ENCODE data around the gene PPP1R12B. TPM values are rescaled to one million over a fixed set of nuclear protein-coding genes. Genes with fewer than 3 reads are reported as not detected.
"Not testable (repeated sequence)": the region's sequence is repeated elsewhere in the genome, so short reads cannot be mapped to it uniquely, and the experiment has no call there.

The PPP1R12B gene
- total RNA-seq, 2 donors from 2014 or later, result 21.5 to 28.6 TPM

DNA sequence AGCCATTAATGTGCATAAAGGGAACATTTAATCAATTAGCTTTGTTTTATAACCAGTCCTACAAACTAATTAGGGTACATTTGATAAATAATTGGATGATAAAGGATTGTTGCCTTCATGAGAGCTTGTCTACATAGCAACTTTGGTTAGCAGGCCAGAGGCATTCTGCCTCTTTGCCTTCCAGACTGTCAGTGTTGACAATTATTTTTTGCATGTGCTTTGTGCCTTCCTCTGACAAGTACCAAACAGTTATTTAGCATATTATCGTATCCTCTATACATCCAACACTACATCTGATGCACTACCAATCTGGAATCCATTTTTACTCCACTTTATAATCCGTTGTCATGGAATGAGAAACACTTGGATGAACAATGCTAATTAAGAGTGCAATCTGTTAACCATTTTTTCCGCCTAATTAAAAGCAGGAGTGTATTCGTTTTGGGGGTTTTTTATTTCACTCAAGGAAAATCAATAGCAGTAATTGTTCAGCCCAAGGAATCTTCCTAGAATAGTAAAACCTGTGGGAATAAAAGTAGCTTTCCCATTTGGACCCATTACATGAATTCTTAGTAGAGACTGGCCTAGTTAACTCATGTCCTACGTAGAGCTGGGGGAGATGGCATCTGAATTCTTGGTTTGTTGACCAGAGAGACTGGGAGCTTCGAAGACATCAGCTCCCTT, 196.4 kb downstream of the PPP1R12B start:
- DNase-seq (ENCODE audit: low spot score in 2 of 2); H3K27ac Mint-ChIP-seq; ATAC-seq; H3K9me3 Mint-ChIP-seq; H3K36me3 Mint-ChIP-seq: not testable (repeated sequence)

DNA sequence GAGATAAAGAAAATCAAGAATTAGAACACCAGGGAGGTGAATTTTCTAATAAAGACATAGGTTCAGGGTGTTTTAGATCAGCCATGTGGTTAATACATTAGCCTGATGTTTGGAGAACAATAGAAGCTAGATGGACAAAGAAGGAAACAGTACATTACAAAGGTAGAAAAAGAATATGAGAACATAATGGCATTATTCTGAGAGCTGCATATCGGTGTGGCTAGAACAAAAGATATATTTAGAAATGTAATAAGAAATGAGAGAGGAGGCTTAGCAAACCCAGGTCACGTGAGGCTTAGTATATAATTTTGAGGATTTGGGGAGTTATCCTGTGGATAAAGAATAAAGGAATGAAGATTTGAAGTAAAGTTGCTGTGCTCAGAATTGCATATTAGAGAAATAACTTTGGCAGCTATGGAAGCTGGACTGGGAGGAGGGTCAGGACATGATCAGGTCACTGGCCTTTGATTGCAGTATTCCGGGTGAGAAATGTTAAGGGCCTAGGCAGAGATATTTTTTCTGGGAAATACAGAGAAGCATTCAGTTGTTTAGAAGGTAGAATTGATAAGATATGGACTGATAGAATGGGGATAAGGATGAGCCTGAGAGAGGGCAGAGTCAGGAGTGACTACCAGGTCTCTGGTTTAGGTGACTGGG, 197.3 kb downstream of the PPP1R12B start:
- not testable (repeated sequence) for H3K36me3 Mint-ChIP-seq

DNA sequence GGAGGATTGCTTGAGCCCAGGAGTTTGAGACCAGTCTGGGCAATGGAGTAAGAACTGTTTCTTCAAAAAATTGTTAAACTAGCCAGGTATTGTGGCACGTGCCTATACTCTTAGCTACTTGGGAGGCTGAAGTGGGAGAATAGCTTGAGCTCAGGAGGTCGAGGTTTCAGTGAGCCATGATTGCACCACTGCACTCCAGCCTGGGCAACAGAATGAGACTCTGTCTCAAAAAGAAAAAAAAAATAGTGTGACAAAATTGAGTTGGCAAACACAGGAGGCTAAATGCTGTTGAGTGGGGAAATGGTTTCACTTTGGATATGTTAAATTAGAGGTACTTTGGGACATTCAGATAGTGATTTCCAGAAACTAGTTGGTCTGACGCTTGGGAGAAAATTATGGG, 197.9 kb downstream of the PPP1R12B start:
- H3K36me3 Mint-ChIP-seq, result not testable (repeated sequence)
- peak overlapping the region in 1 of 2 donors; percentile 34 for H3K27ac Mint-ChIP-seq
- ATAC-seq, result peak in 1 of 2 donors; percentile 4

More for the DNA sequence above, 197.3 kb downstream of the PPP1R12B start:
- peak overlapping the region in 1 of 2 donors; percentile 34 for H3K27ac Mint-ChIP-seq
- not testable (repeated sequence) for DNase-seq (ENCODE audit: low spot score in 2 of 2); ATAC-seq; H3K9me3 Mint-ChIP-seq

DNA sequence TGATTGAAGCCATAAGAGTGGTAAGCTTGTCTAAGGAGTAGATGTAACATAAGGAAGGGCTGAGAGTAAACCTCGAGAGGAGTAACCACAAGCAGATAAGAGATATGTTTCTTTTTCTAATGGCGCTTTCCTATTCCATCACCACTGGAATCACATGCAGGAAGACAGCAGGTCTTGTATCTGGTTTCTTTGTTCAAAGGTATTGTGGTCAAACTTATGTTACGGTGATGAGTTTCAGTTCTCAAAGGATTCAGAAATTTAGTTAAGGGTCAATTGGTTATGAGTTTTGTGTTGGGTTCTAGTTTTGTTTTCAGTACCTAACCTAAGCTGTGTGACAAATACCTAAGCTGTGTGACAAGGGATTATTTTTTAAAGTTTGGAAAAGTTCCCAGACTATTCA, 198.3 kb downstream of the PPP1R12B start:
- peak in 1 of 2 donors; percentile 29 for ATAC-seq
- not testable (repeated sequence) for DNase-seq (ENCODE audit: low spot score in 2 of 2); H3K36me3 Mint-ChIP-seq; H3K27ac Mint-ChIP-seq; H3K9me3 Mint-ChIP-seq

More for the DNA sequence above, 197.9 kb downstream of the PPP1R12B start:
- H3K9me3 Mint-ChIP-seq; DNase-seq (ENCODE audit: low spot score in 2 of 2): not testable (repeated sequence)

DNA sequence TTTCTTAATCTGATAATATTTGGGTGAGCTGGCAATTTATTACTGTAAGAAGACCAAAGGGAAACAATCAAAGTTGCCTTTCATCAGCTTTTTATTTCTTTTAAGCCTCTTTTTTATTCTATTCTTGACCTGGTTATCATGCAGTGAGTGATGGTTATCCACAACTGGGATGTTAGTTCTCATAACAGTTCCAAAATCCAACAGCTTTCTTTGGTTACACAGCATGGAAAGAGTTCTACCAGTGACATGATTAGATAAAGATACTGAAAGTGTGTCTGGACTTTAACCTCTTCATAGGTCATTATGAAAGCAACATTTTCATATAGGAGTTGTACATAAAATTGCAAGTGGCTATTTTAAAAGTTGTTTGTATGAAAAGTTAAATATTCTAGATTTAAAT, 198.7 kb downstream of the PPP1R12B start:
- DNase-seq (ENCODE audit: low spot score in 2 of 2), result no peak
- no peak overlapping the region for H3K27ac Mint-ChIP-seq
- H3K9me3 Mint-ChIP-seq, result no peaks in the 10 kb centered on the region
- no peak for ATAC-seq
- no peaks in the 10 kb centered on the region for H3K36me3 Mint-ChIP-seq

- H3K27ac Mint-ChIP-seq; DNase-seq (ENCODE audit: low spot score in 2 of 2); H3K36me3 Mint-ChIP-seq; H3K9me3 Mint-ChIP-seq; ATAC-seq: not testable (repeated sequence)
Measured at GRCh38 chr1:202550088-202550487, 201.6 kb downstream of the PPP1R12B start.

- DNase-seq (ENCODE audit: low spot score in 2 of 2) (no peak), ATAC-seq (no peak)
- Mint-ChIP-seq H3K9me3 (no peaks in the 10 kb centered on the region), H3K27ac (no peak overlapping the region), H3K36me3 (no peaks in the 10 kb centered on the region)
Measured at GRCh38 chr1:202551683-202552082, 203.2 kb downstream of the PPP1R12B start.

DNA sequence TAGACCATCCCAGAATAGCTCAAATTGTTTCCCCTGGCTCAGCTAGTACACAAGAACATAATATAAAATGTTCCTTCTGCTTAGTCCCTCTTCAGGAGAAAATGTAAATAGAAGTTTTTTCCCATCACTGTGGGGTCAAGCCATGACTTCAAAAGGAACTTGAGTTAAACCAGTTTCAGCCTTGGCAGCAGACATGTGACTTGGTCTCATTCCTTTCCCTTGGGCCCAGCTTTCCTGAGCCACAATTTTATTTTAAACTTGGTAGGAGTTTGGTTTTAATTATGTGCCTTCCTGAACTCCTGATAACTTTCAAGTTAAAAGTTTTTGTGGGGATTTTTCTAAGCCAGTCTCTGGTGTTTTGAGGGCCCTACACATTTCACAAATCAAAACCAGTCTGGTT, 204.1 kb downstream of the PPP1R12B start:
- H3K36me3 Mint-ChIP-seq, result not testable (repeated sequence)

DNA sequence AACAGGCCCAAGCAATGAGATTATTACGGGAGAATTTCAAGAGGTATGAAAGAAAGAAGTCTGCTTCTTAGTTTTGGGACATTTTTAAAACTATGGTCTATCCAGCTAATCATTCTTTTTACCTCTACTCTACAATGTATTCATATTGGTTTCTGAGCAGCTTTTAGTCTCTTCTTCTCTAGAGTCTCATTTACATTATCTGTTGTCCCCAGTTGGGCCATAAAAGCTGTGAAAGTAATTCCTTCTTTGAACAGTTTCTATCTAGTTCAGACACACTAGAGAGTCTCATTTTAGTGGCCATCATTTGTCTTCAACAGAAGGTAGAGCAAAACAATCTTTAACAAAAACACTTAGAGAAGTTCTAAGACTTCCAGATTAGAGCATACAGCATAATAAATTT, 204.6 kb downstream of the PPP1R12B start:
- ATAC-seq; H3K27ac Mint-ChIP-seq; H3K36me3 Mint-ChIP-seq; DNase-seq (ENCODE audit: low spot score in 2 of 2); H3K9me3 Mint-ChIP-seq: not testable (repeated sequence)

More for the DNA sequence above, 204.1 kb downstream of the PPP1R12B start:
- not testable (repeated sequence) for H3K9me3 Mint-ChIP-seq; DNase-seq (ENCODE audit: low spot score in 2 of 2); ATAC-seq; H3K27ac Mint-ChIP-seq

- Mint-ChIP-seq H3K36me3 (no peaks in the 10 kb centered on the region), H3K27ac (no peak overlapping the region), H3K9me3 (no peaks in the 10 kb centered on the region)
- DNase-seq (ENCODE audit: low spot score in 2 of 2), result no peak
- ATAC-seq, result no peak
Measured at GRCh38 chr1:202553560-202554038, 205.1 kb downstream of the PPP1R12B start.

- not testable (repeated sequence) for ATAC-seq; H3K36me3 Mint-ChIP-seq; H3K9me3 Mint-ChIP-seq; DNase-seq (ENCODE audit: low spot score in 2 of 2); H3K27ac Mint-ChIP-seq
Measured at GRCh38 chr1:202554619-202555018, 206.1 kb downstream of the PPP1R12B start.

- not testable (repeated sequence) for H3K36me3 Mint-ChIP-seq; DNase-seq (ENCODE audit: low spot score in 2 of 2); ATAC-seq; H3K27ac Mint-ChIP-seq; H3K9me3 Mint-ChIP-seq
Measured at GRCh38 chr1:202556037-202556436, 207.5 kb downstream of the PPP1R12B start.

DNA sequence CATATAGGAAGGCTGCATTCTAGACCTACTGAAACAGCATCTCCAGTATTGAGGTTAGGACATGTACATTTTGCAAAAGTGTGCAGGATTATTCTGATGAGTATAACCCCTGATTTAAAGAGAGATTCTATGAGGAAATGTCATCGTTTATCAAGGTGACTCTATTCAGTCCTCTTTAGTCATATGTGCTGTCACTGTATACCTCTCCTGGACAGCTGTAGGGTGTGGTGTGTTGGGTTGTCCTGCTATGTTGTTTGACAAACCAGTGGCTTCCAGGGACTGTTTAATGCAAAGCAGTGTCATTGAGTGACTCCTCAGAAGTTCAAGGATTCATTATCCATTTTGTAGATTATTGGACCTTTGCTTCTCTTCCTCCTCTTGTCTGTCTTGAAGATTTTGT, 209.2 kb downstream of the PPP1R12B start:
- DNase-seq (ENCODE audit: low spot score in 2 of 2), result not testable (repeated sequence)

GRCh38 chr1:202561240-202561639, 212.7 kb downstream of the PPP1R12B start:
- Mint-ChIP-seq H3K9me3 (no peaks in the 10 kb centered on the region), H3K27ac (no peak overlapping the region), H3K36me3 (no peaks in the 10 kb centered on the region)
- DNase-seq (ENCODE audit: low spot score in 2 of 2), result no peak
- ATAC-seq, result no peak

More for the DNA sequence above, 209.2 kb downstream of the PPP1R12B start:
- not testable (repeated sequence) for H3K9me3 Mint-ChIP-seq, H3K36me3 Mint-ChIP-seq, ATAC-seq, H3K27ac Mint-ChIP-seq

- Mint-ChIP-seq H3K9me3 (no peaks in the 10 kb centered on the region), H3K27ac (no peak overlapping the region), H3K36me3 (no peaks in the 10 kb centered on the region)
- DNase-seq (ENCODE audit: low spot score in 2 of 2) (no peak), ATAC-seq (no peak)
Measured at GRCh38 chr1:202561726-202562443, 213.4 kb downstream of the PPP1R12B start.

- Mint-ChIP-seq H3K27ac (no peak overlapping the region), H3K36me3 (no peaks in the 10 kb centered on the region), H3K9me3 (no peaks in the 10 kb centered on the region)
- DNase-seq (ENCODE audit: low spot score in 2 of 2) (no peak), ATAC-seq (no peak)
Measured at GRCh38 chr1:202562444-202563060, 214.1 kb downstream of the PPP1R12B start.

DNA sequence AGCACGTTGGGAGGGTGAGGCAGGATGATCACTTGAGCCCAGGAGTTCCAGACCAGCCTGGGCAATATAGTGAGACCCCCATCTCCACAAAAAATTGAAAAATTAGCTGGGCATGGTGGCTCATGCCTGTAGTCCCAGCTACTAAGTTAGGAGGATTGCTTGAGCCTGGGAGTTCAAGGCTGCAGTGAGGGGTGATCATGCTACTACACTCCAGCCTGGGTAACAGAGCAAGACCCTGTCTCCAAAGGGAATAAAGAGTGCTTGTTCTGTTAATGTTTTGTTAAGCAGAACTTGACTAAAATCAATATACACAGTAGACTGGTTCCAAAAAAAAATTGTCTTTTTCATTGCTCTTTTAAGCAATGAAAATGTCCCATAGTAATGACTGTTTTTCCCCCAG, 215.3 kb downstream of the PPP1R12B start:
- Mint-ChIP-seq H3K27ac (no peak overlapping the region), H3K36me3 (no peaks in the 10 kb centered on the region)
- no peak for ATAC-seq

More for the DNA sequence above, 215.3 kb downstream of the PPP1R12B start:
- H3K9me3 Mint-ChIP-seq, result no peaks in the 10 kb centered on the region
- no peak for DNase-seq (ENCODE audit: low spot score in 2 of 2)

All from activated naive CD4-positive, alpha-beta T cell treated with anti-CD3 and anti-CD28 coated beads, Interleukin-2, amount 50 U/mL, for 72 hours (primary cell).